Choroid plexus epithelial cell (primary cell): ENCODE results near the gene WBP4.

Experiments
- DNase-seq: peaks from one replicate; pipeline ENCODE4 v3.0.0-alpha.2; 2010; ENCODE audit warnings: low read depth
- H3K4me3 ChIP-seq: 2 replicates; pipeline ENCODE4 v1.5.1; 2011; ENCODE audit warnings: low read depth, mild to moderate bottlenecking, control low read depth, low read length, moderate library complexity
- CTCF ChIP-seq: conservative IDR thresholded peaks from 2 replicates; pipeline ENCODE4 v1.5.1; 2011; ENCODE audit warnings: low read depth, mild to moderate bottlenecking, control low read depth, inconsistent platforms, low read length, moderate library complexity

Gene WBP4

GRCh38 chr13:41056826-41057711 is 4.2 kb upstream of the WBP4 start:
- no peak for TF ChIP-seq CTCF
- no peak for DNase-seq
- no peak overlapping the region for H3K4me3 ChIP-seq

DNA sequence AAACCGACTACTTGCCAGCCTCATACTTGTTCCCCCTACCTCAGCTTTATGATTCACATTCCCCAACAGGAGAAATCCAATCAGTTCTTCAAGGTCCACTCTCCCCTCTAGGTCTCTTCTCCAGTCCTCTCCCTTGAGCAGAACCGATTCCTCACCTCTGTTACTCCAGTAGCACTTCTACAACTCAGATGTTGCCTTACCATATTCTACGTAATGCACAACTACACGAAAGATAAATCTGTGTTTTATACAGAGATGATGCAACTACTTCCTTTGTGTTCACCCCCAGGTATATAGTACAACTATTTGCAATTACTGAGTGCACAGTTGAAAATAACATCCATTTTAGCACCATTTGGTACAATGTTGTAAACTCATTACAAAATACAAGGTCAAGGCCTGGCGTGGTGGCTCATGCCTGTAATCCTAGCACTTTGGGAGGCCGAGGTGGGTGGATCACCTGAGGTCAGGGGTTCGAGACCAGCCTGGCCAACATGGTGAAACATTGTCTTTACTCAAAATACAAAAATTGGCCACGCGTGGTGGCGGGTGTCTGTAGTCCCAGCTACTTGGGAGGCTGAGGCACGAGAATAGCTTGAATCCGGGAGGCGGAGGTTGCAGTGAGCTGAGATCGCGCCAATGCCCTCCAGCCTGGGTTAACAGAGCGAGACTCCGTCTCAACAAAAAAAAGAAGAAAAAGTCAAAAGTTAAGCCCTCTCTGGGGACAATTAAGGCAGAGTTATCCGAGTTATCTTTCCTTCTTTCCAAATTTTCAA is 2.8 kb upstream of the WBP4 start:
- TF ChIP-seq CTCF = no peak
- H3K4me3 ChIP-seq = peak overlapping the region; percentile 74
- DNase-seq = peak; percentile 29

DNA sequence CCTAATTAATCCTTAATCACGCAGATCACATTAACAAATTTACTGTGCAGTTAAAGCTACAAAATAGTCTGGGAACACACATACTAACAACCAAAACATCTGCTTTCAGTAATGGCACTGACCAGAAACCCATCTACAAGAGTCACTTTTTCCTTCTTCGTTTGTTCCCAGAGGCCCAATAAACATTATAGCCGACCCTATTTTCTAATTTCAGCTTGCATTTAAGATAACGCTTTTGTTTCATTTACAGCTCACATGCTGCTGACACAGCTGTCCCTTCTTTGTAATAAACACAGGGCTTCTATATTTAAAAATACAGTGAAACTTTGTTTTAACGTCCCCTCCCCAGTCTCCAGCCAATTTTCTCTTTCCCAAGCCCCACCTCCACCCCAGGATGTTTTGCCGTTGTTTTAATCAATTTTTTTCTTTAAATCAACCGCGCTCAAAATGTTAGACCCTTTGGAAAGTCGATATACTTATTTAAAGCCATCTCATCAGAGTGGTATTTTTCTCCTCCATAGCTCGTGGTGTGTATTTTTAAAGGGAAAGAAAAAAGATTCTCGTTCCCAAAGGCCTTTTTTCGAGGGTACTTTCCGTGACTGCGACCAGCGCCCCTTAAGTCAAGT is 1.7 kb upstream of the WBP4 start:
- no peak for TF ChIP-seq CTCF
- peak; percentile 31 for DNase-seq
- peak overlapping the region; percentile 74 for H3K4me3 ChIP-seq

DNA sequence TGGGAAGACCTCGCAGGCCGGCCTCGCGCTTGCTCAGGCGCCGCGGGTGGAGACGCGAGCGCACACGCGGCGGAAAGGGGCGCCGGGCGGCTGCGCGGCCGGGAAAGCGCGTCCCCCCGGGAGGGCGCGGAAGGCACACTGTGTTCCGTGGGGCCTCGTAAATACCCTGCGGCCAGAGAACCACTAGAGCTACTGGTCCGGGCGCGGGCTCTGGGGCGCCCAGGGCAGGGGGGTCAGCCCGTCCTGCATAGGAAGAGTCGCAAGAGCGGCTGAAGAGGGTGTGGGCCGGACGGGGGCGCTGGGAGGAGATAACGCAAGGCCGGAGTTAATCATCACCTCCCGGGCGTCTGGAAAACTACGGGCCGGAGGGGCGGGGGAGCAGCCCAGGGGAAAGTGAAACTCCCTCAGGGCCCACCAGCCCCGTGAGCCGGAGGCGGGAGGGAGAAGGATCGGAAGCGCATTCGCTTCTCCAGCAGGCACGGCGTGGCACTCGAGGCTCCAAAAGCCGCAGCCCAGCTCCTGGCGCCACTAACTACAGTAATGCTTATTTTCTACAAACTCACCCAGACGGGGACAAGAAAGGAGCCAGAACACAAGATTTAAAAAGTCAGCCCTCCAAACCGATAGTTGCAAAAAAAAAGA is 1.1 kb upstream of the WBP4 start:
- peak; percentile 89 for DNase-seq
- H3K4me3 ChIP-seq = peak overlapping the region; percentile 74
- TF ChIP-seq CTCF = peak; percentile 43

DNA sequence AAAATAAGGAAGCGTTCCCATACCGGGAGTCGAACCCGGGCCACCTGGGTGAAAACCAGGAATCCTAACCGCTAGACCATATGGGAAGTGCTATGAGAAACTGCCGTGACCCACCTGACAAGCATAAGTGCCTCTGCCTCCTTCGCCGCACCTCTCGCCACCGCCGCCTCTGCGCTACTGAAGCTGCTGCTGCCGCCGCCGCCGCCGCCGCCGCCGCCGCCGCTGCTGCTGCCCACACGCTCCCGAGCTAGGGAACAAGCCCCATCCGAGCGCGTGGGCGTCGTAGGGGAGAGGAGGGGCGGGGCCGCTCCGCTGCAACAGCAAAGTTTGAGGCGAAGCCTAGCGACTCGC is 610 bp upstream of the WBP4 start:
- peak; percentile 73 for DNase-seq
- peak overlapping the region; percentile 74 for H3K4me3 ChIP-seq
- TF ChIP-seq CTCF = no peak

GRCh38 chr13:41061914-41062837 is 867 bp downstream of the WBP4 start:
- DNase-seq = peak; percentile 84
- peak overlapping the region; percentile 74 for H3K4me3 ChIP-seq
- TF ChIP-seq CTCF = no peak
